Measurements from ENCODE around the gene PSMB9.

GRCh38 chr6:32847004-32847403, 7.0 kb upstream of the PSMB9 start:
- TF ChIP-seq BRCA1 (IDR thresholded peaks at IDR 0.05) (no peak), BRCA1 (CRISPR knock-in tag; IDR thresholded peaks at IDR 0.05) (no peak), CTCF (IDR thresholded peaks at IDR 0.05 in 2 of 3, conservative IDR thresholded peaks at IDR 0.05 in 1 of 3; ENCODE audit: insufficient read depth in 2 of 3, low read depth in 1 of 3, low read length in 3 of 3) (no peak), ZBTB17 (CRISPR knock-in tag; IDR thresholded peaks at IDR 0.05) (no peak), ZBTB40 (IDR thresholded peaks at IDR 0.05) (no peak), ZBTB40 (CRISPR knock-in tag; IDR thresholded peaks at IDR 0.05) (no peak), HSF4 (CRISPR knock-in tag; IDR thresholded peaks at IDR 0.05; ENCODE audit: borderline replicate concordance) (no peak), ZNF354B (CRISPR knock-in tag; IDR thresholded peaks at IDR 0.05) (no peak), ZNF592 (IDR thresholded peaks at IDR 0.05) (no peak), ELF4 (CRISPR knock-in tag; IDR thresholded peaks at IDR 0.05) (no peak), NFYB (IDR thresholded peaks at IDR 0.05; ENCODE audit: extremely low read depth, insufficient read length) (no peak)

All from K562 (cell line).